Thyroid gland (tissue), 4 donors: ENCODE results near the gene YJU2. TPM values are rescaled to one million over a fixed set of nuclear protein-coding genes. Genes with fewer than 3 reads are reported as not detected.
"Not testable (repeated sequence)": the region's sequence is repeated elsewhere in the genome, so short reads cannot be mapped to it uniquely, and the experiment has no call there.

ENCODE experiments used
- DNase-seq, 2 donors: peaks; one replicate each; pipeline ENCODE4 v3.0.0-alpha.2; 2019
- H3K27ac ChIP-seq, 3 donors: fragments of 200-600 bp; sonication (generic); 1 replicate in 2 of 3; 2 replicates in 1 of 3; pipeline ENCODE4 v1.5.1; 2016 to 2019; ENCODE audit warnings: mild to moderate bottlenecking in 1 of 3, moderate library complexity in 1 of 3
- H3K27me3 ChIP-seq: fragments of 200-600 bp; sonication (generic); one replicate; pipeline ENCODE4 v1.5.1; 2019
- H3K36me3 ChIP-seq, 2 donors: fragments of 200-600 bp; sonication (generic); one replicate each; pipeline ENCODE4 v1.5.1; 2016 to 2019
- H3K4me1 ChIP-seq, 2 donors: fragments of 200-600 bp; sonication (generic); one replicate each; pipeline ENCODE4 v1.5.1; 2017 to 2019
- H3K4me3 ChIP-seq, 3 donors: fragments of 200-600 bp; sonication (generic); replicated peaks in 1 of 3; 1 replicate in 2 of 3; 2 replicates in 1 of 3; pipeline ENCODE4 v1.5.1; 2016; ENCODE audit warnings: mild to moderate bottlenecking in 1 of 3
- H3K9me3 ChIP-seq: fragments of 200-600 bp; sonication (generic); one replicate; pipeline ENCODE4 v1.5.1; 2017
- CTCF ChIP-seq, 6 experiments: fragments of 200-600 bp in 3 of 6; fragments of 450-650 bp in 3 of 6; sonication (generic) in 3 of 6; IDR thresholded peaks; one replicate each; pipeline ENCODE4 v1.5.1; 2016 to 2019; ENCODE audit warnings: antibody characterized with exemption in 6 of 6, mild to moderate bottlenecking in 2 of 6, inconsistent platforms in 1 of 6, moderate library complexity in 1 of 6
- POLR2A ChIP-seq, 2 donors: fragments of 450-650 bp; IDR thresholded peaks; one replicate each; pipeline ENCODE4 v1.6.1; 2017; ENCODE audit warnings: antibody characterized with exemption in 2 of 2, mild to moderate bottlenecking in 2 of 2, moderate library complexity in 1 of 2
- WGBS, 2 donors: methylation state at CpG; one replicate each; pipeline ENCODE4 v1.1.5; 2017; 5-methylcytosine and 5-hydroxymethylcytosine counted together
- intact Hi-C: fragments of 100-400 bp; cut with DNase I; formaldehyde crosslinking; loops from one replicate; pipeline ENCODE4 v1.15.1; 2023
- total RNA-seq, 4 donors: library from RNA; depleted of rRNA; stranded (reverse); fragments of >200 nt; gene quantifications; one replicate each; pipeline ENCODE4 v1.2.3, GENCODE V29; 2016

The YJU2 gene
- total RNA-seq, 4 donors from 2014 or later: 25.9 to 34.1 (median 31.3) TPM

DNA sequence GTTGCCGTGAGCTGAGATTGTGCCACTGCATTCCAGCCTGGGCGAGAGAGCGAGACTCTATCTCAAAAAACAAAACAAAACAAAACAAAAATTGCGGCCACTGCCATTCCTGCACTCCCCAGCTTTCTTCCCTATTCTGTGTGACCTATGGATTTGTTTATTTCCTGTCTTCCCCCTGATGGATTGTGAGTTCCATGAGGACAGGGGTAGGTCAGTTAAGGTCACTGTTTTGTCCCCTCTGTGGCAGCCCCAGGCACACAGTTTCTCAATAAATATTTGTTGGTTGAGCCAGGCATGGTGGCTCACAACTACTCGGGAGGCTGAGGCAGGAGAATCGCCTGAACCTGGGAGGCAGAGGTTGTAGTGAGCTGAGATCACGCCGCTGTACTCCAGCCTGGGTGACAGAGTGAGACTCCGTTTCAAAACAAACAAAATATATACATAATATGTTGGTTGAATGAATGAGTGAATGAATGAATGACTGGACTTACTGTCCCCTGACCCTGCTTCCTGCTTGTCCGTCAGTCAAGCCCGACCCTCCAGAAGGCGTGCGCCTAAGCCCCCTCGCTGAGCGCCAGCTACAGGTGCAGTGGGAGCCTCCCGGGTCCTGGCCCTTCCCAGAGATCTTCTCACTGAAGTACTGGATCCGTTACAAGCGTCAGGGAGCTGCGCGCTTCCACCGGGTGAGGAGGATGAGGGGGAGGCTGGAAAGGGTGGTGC, 12.6 kb upstream of the YJU2 start:
- H3K36me3 ChIP-seq: no peaks in the 10 kb centered on the region
- H3K27ac ChIP-seq: no peak overlapping the region
- H3K27me3 ChIP-seq: peaks cover 4% of the 10 kb centered on the region
- TF ChIP-seq POLR2A (IDR thresholded peaks at IDR 0.05): no peak
- TF ChIP-seq CTCF (IDR thresholded peaks at IDR 0.05): no peak
- intact Hi-C loops: no loop called here
- no peaks in the 10 kb centered on the region for H3K4me1 ChIP-seq
- no peak for DNase-seq
- 39 to 47% methylated on average over 21 of the region's 21 CpGs for WGBS, 2 donors
- H3K4me3 ChIP-seq: no peak overlapping the region
- no peaks in the 10 kb centered on the region for H3K9me3 ChIP-seq

DNA sequence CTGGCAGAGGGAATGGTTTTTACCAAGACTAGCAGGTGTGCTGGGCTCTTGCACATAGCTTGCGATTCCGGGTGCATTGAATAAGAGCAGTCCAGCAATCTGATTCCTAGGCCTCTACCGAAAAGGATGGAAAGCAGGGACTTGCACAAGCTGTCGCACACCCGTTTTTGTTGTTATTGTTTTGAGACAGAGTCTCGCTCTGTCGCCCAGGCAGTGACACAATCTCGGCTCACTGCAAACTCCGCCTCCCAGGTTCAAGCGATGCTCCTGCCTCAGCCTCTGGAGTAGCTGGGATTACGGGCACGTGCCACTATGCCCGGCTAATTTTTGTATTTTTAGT, 12.0 kb upstream of the YJU2 start:
- Histone ChIP-seq H3K27ac (no peak overlapping the region), H3K27me3 (peaks cover 4% of the 10 kb centered on the region), H3K4me3 (no peak overlapping the region), H3K4me1 (no peaks in the 10 kb centered on the region), H3K36me3 (no peaks in the 10 kb centered on the region), H3K9me3 (no peaks in the 10 kb centered on the region)
- intact Hi-C loops: no loop called here
- TF ChIP-seq CTCF (IDR thresholded peaks at IDR 0.05) (no peak), POLR2A (IDR thresholded peaks at IDR 0.05) (no peak)
- 55 to 56% methylated on average over 13 of the region's 13 CpGs for WGBS, 2 donors
- no peak for DNase-seq

DNA sequence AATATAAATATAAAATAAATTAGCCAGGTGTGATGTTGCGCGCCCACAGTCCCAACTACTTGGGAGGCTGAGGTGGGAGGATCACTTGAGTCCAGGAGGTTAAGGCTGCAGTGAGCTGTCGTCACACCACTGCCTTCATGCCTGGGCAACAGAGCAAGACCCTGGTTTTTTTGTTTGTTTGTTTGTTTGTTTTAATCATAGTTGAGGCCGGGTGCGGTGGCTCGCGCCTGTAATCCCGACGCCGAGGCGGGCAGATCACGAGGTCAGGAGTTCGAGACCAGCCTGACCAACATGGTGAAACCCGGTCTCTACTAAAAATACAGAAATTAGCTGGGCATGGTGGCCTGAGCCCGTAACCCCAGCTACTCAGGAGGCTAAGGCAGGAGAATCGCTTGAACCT, 9.4 kb upstream of the YJU2 start:
- H3K9me3 ChIP-seq, H3K36me3 ChIP-seq, H3K4me3 ChIP-seq, H3K27ac ChIP-seq, H3K27me3 ChIP-seq, intact Hi-C loops, DNase-seq, H3K4me1 ChIP-seq: not testable (repeated sequence)
- 88 to 91% methylated on average over 16 of the region's 16 CpGs for WGBS, 2 donors

DNA sequence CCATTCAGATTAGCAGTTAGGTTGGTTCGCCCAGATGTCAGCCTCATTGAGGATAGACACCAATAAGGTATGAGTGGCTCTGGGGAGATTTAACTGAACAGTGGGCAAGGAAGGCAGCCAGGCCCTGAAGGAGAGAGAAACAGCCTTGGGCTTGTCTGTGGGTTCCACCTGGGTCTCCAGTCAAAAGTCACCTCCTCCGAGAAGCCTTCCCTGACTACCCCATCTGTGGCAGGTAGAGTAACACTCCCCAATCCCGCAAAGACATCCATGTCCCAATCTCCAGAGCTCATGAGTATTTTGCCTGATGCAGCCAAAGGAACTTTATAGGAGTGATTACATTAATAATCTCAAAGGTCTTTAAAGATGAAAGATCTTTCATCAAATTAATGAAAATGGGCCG, 8.0 kb upstream of the YJU2 start:
- intact Hi-C loops: no loop called here
- Histone ChIP-seq H3K27ac (no peak overlapping the region), H3K27me3 (no peaks in the 10 kb centered on the region), H3K9me3 (no peaks in the 10 kb centered on the region), H3K4me1 (no peaks in the 10 kb centered on the region), H3K4me3 (no peak overlapping the region), H3K36me3 (no peaks in the 10 kb centered on the region)
- WGBS, 2 donors: 88 to 95% methylated on average over 4 of the region's 4 CpGs
- no peak for DNase-seq
- TF ChIP-seq CTCF (IDR thresholded peaks at IDR 0.05) (no peak), POLR2A (IDR thresholded peaks at IDR 0.05) (no peak)

GRCh38 chr19:4241824-4242430, 5.0 kb upstream of the YJU2 start:
- WGBS, 2 donors: 74 to 80% methylated on average over 5 of the region's 5 CpGs
- Histone ChIP-seq H3K4me1 (peaks cover 0 to 5% of the 10 kb centered on the region in 2 donors), H3K9me3 (no peaks in the 10 kb centered on the region), H3K27ac (no peak overlapping the region), H3K36me3 (no peaks in the 10 kb centered on the region), H3K27me3 (no peaks in the 10 kb centered on the region), H3K4me3 (no peak overlapping the region)
- TF ChIP-seq POLR2A (IDR thresholded peaks at IDR 0.05) (no peak), CTCF (IDR thresholded peaks at IDR 0.05) (no peak)
- intact Hi-C loops: loop anchor here (10.0 kb wide), 1 partner anchor 163 kb away; the partner anchor contains the start of genes CHAF1A and SH3GL1
- no peak for DNase-seq

- intact Hi-C loops: loop anchor here (10.0 kb wide), 1 partner anchor 159 kb away; the partner anchor contains the start of genes CHAF1A and SH3GL1
- H3K27ac ChIP-seq, H3K27me3 ChIP-seq, H3K9me3 ChIP-seq, DNase-seq, H3K4me3 ChIP-seq: not testable (repeated sequence)
- Histone ChIP-seq H3K36me3 (peaks cover 14 to 19% of the 10 kb centered on the region in 2 donors), H3K4me1 (peaks cover 5 to 12% of the 10 kb centered on the region in 2 donors)
- 94 to 99% methylated on average over 6 of the region's 6 CpGs for WGBS, 2 donors
Observed at GRCh38 chr19:4245938-4246337, 942 bp upstream of the YJU2 start.
